ENCODE measurements around the gene SPAG16. TPM values are rescaled to one million over a fixed set of nuclear protein-coding genes. Genes with fewer than 3 reads are reported as not detected.

SPAG16 gene
- total RNA-seq, 4 donors from 2014 or later: 14.1 to 43.1 (median 30.2) TPM

Small RNA genes within 50 kb of the gene (small RNA-seq; reads per million reads assigned to genes)
- 0 reads per million in 4 donors for gene MIR4438

Other genes starting within 250 kb of the SPAG16 start
- gene IKZF2, start 132.9 kb upstream of the SPAG16 start, total RNA-seq: 10 to 100 TPM; 44.1 to 96.1 (median 78.6) TPM